GM19324 (cell line): ENCODE results near the gene CFAP99.
"Not testable (repeated sequence)": the region's sequence is repeated elsewhere in the genome, so short reads cannot be mapped to it uniquely, and the experiment has no call there.

Experiments
- ATAC-seq: cut with Tn5 transposase; IDR thresholded peaks from one replicate; pipeline ENCODE4 v1.9.1; 2021; ENCODE audit warnings: mild to moderate bottlenecking, moderate library complexity; ENCODE audit not compliant: unreplicated experiment, low FRiP score

CFAP99 gene

GRCh38 chr4:2418650-2419571, at the start of gene CFAP99:
TSS of gene CFAP99 (plus strand) at chr4:2418955.
- ATAC-seq, result peak; percentile 93

- no peak for ATAC-seq
Measured at GRCh38 chr4:2370597-2371320, 48.0 kb upstream of the CFAP99 start.

GRCh38 chr4:2371765-2372487, 46.8 kb upstream of the CFAP99 start:
- no peak for ATAC-seq

DNA sequence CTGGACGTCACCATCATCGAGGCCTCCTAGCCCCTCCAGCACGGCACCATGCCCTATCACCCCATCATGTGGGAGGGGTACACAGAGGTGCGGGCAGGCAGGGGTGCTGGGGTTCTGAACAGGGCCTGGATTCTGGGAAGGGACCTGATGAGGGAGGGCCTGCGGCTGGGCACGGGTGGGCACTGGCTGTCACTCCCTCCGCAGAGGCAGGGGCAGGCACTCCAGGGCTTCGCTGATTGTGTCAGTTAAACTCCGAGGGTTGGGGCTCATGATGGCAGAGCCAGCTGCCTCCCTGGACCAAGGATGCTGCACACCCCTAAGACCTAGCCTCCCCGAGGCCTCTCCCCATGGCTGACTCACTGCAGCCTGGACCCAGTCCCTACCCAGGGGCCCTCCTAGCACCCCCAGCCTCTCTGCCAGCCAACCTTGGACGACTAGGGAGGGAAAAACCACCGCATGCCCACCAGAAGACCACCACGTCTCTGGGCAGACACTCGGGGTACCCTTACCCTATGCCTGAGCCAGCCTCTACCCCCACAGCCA, 46.2 kb upstream of the CFAP99 start:
- no peak for ATAC-seq

DNA sequence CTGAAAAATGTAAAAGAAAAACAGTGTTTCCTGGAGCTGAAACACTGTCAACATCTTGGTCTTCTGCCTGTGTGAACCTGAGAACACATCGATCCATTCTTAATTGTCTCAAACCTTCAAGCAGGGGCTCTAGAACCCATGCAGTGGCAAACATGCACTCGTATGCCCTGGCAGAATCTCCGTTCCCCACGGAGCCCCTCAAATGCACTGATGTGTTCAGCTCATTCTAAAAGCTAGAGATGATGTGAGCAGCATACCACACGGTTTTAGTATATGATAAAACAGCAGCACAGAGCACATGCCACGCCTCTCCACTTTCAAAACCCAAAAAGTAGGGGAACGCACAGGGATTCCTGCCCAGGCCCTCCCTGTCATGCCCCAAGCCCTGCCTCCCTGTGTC, 45.2 kb upstream of the CFAP99 start:
- ATAC-seq, result no peak

DNA sequence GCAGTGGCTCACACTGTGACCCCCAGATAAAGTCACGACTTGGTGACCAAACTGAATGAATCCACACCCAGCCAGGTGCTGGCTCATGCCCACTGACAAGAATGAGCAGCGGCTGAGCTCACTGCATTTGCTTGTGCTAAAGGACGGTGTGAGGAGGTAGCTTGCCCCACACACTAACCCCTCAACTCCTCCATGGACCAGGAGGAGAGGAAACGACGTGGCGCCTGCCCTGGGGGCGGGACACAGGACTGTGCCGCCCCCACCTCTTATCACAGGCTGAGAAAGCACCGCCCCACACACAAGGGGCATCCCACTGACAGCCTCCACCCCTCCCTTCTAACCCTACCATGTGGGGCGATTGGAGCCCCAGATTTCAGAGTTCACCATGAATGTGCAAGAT, 43.3 kb upstream of the CFAP99 start:
- ATAC-seq, result no peak

GRCh38 chr4:2377241-2377640, 41.5 kb upstream of the CFAP99 start:
- ATAC-seq, result no peak

GRCh38 chr4:2378401-2378800, 40.4 kb upstream of the CFAP99 start:
- no peak for ATAC-seq

DNA sequence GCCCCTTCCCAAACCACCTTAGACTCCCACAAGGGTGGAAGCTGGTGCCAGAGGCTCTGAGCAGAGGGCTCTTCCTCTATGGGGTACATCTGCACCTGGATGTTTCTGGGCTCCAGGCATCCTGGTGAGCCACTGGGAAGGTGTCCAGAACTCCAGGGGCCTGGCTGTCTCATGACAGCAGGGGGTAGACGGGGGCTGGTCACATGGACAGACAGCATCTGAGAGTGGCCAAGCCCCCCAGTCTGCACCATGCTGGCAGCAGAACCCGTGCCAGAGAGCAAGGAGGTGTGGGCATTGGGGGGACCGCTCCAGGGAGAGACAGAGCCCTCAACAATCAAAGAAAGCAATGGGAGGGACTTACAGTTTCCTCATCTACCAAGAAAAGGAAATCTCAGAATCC, 39.9 kb upstream of the CFAP99 start:
- no peak for ATAC-seq

- not testable (repeated sequence) for ATAC-seq
Measured at GRCh38 chr4:2380589-2380988, 38.2 kb upstream of the CFAP99 start.

GRCh38 chr4:2382769-2383202, 36.0 kb upstream of the CFAP99 start:
- not testable (repeated sequence) for ATAC-seq

DNA sequence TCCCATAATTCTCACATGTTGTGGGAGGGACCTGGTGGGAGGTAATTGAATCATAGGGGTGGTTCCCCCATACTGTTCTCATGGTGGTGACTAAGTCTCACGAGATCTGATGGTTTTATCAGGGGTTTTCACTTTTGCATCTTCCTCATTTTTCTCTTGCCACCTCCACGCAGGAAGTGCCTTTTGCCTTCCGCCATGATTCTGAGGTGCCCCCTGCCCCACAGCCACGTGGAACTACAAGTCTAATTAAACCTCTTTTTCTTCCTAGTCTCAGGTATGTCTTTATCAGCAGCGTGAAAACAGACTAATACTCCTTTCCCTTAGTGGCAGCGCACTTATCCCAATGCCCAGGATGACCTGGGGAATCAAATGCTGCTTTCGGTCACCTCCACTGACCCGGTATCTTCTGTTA, 35.5 kb upstream of the CFAP99 start:
- ATAC-seq, result not testable (repeated sequence)

GRCh38 chr4:2383760-2384159, 35.0 kb upstream of the CFAP99 start:
- ATAC-seq, result no peak

- no peak for ATAC-seq
Measured at GRCh38 chr4:2384245-2384644, 34.5 kb upstream of the CFAP99 start.

DNA sequence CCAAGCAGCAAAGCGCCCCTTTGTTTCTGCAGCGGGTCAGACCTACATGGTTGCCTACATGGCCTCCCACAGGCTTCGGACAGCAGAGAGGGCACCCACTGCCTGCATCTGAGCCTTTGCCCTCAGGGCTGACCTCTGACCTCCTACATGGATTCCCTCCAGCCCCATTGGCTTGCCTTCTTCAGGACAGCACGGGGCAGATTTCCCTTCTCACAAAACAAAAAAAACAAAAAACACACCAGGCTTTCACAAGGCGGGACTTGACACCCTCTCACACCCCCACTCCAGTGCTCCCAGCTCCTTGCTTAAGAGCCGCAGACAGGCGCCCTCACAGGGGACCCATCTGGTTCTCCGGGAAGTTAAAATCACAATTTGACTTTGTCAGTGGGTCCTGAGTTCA, 33.2 kb upstream of the CFAP99 start:
- ATAC-seq, result no peak

- ATAC-seq, result no peak
Measured at GRCh38 chr4:2386717-2387116, 32.0 kb upstream of the CFAP99 start.

GRCh38 chr4:2387218-2387617, 31.5 kb upstream of the CFAP99 start:
- no peak for ATAC-seq

DNA sequence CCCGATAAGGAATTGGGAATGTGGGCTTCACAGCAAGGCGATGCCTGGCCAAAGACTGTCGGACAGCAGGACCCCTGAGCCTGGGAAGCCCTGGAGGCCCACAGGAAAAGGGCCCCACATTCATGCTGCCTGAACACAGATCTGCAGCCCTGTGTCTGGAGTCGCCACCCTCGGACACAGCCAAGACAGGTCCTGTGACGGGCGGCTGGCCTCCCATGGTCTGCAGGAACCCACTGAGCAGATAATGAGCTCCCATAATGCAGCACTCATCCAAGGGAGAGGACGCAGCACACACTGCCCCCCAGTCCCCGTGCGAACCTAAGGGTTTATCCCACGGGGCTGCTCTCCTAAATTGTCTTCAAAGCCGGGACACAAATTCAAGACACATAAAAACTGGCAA, 30.9 kb upstream of the CFAP99 start:
- ATAC-seq, result no peak

DNA sequence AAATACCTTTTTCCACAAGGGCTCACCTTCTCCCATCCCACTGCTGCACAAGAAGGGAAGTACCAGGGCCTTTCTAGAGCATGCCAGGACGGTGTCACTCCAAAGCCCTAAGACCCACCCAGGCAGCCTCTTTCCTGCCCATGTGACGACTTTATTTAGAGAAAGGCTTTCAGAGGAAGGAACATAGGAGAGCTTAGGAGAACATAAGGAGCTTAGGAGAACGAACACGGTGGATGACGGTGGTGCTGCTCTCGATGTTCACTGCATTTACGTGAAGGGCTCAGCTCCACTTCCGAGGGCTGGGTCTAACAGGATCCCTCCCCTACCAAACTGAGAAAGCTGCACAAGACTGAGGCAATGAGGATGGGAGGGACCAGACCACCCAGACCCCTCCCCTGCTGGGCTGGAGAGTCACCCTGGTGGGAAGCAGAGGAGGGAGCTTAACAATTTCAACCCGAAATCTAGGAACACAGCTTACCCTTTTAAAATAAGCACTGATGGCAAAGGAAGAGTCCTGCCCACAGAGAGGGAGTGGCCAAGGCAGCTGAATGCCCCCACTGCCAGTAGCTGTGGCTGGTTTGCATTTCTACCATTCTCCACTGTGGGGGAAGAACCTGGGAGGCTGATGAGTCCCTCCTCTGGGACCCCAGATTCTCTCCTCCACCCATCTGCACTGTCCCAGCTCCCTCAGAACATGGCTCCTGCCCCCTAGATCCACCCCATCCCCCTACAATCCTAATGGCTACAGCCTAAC, 30.1 kb upstream of the CFAP99 start:
- no peak for ATAC-seq

- ATAC-seq, result no peak
Measured at GRCh38 chr4:2389691-2390090, 29.1 kb upstream of the CFAP99 start.
